HG02938 (cell line): ENCODE measurements around the gene CAMK1.
"Not testable (repeated sequence)": the region's sequence is repeated elsewhere in the genome, so short reads cannot be mapped to it uniquely, and the experiment has no call there.

ENCODE experiments used
- ATAC-seq: cut with Tn5 transposase; IDR thresholded peaks from one replicate; pipeline ENCODE4 v1.9.1; 2021; ENCODE audit warnings: mild to moderate bottlenecking, moderate library complexity; ENCODE audit not compliant: unreplicated experiment

The CAMK1 gene

GRCh38 chr3:9776896-9777693, 7.3 kb upstream of the CAMK1 start:
- ATAC-seq, result no peak

GRCh38 chr3:9771007-9771406, 1.3 kb upstream of the CAMK1 start:
- not testable (repeated sequence) for ATAC-seq

- no peak for ATAC-seq
Observed at GRCh38 chr3:9770276-9770812, 597 bp upstream of the CAMK1 start.

- no peak for ATAC-seq
Observed at GRCh38 chr3:9769012-9769411, 735 bp downstream of the CAMK1 start.

- no peak for ATAC-seq
Observed at GRCh38 chr3:9768141-9768775, 1.5 kb downstream of the CAMK1 start.

GRCh38 chr3:9767418-9767817, 2.3 kb downstream of the CAMK1 start:
- no peak for ATAC-seq

GRCh38 chr3:9765865-9766264, 3.9 kb downstream of the CAMK1 start:
- no peak for ATAC-seq

GRCh38 chr3:9762871-9763270, 6.9 kb downstream of the CAMK1 start:
- no peak for ATAC-seq

- no peak for ATAC-seq
Observed at GRCh38 chr3:9761919-9762318, 7.8 kb downstream of the CAMK1 start.

- ATAC-seq, result no peak
Observed at GRCh38 chr3:9760779-9761505, 8.8 kb downstream of the CAMK1 start.

GRCh38 chr3:9757427-9757826, 12.3 kb downstream of the CAMK1 start:
- ATAC-seq, result no peak

- ATAC-seq, result no peak
Observed at GRCh38 chr3:9754678-9755077, 15.1 kb downstream of the CAMK1 start.

- ATAC-seq, result no peak
Observed at GRCh38 chr3:9750556-9751411, 19.0 kb downstream of the CAMK1 start.

- ATAC-seq, result peak; percentile 93
Observed at GRCh38 chr3:9749645-9750555, 19.8 kb downstream of the CAMK1 start, which contains the start of gene OGG1. TSS of gene OGG1 (plus strand) at chr3:9749952. CDS start at chr3:9750287, 335 bp downstream.

- ATAC-seq, result no peak
Observed at GRCh38 chr3:9749296-9749644, 20.5 kb downstream of the CAMK1 start.

- ATAC-seq, result no peak
Observed at GRCh38 chr3:9748031-9748430, 21.7 kb downstream of the CAMK1 start.

- ATAC-seq, result no peak
Observed at GRCh38 chr3:9747267-9747666, 22.5 kb downstream of the CAMK1 start.

- ATAC-seq, result no peak
Observed at GRCh38 chr3:9746330-9746729, 23.4 kb downstream of the CAMK1 start.

- ATAC-seq, result no peak
Observed at GRCh38 chr3:9745521-9745920, 24.2 kb downstream of the CAMK1 start.

GRCh38 chr3:9744162-9744561, 25.6 kb downstream of the CAMK1 start:
- no peak for ATAC-seq
